Keratinocyte (primary cell): Measurements from ENCODE around the gene CAPSL. TPM values are rescaled to one million over a fixed set of nuclear protein-coding genes. Genes with fewer than 3 reads are reported as not detected.

Experiments
- DNase-seq: peaks from one replicate; pipeline ENCODE4 v3.0.0-alpha.2; 2011; ENCODE audit warnings: low read depth, missing footprints, low spot score
- FAIRE-seq: peaks from 2 replicates; lab custom pipeline; 2011; peaks lifted over from hg19 to GRCh38; lab: Jason Lieb, UNC
- H2AFZ ChIP-seq: 2 replicates; pipeline ENCODE4 v1.6.0; 2012; ENCODE audit warnings: low read length, control low read depth, inconsistent platforms; ENCODE audit not compliant: control insufficient read depth
- H3K27ac ChIP-seq: 2 replicates; pipeline ENCODE4 v1.5.1; 2011; ENCODE audit warnings: low read length; ENCODE audit not compliant: control insufficient read depth, insufficient read depth
- H3K27me3 ChIP-seq: 3 replicates; pipeline ENCODE4 v1.6.0; 2011; ENCODE audit warnings: low read length; ENCODE audit not compliant: control insufficient read depth, insufficient read depth; ENCODE audit errors: extremely low read depth
- H3K36me3 ChIP-seq, 2 experiments: 2 replicates in 1 of 2; 3 replicates in 1 of 2; pipeline ENCODE4 v1.5.1; 2011; ENCODE audit warnings: low read length in 2 of 2, mild to moderate bottlenecking in 1 of 2; ENCODE audit not compliant: control insufficient read depth in 2 of 2, insufficient read depth in 2 of 2; ENCODE audit errors: extremely low read depth in 1 of 2
- H3K4me1 ChIP-seq: 3 replicates; pipeline ENCODE4 v1.5.1; 2011; ENCODE audit warnings: low read length; ENCODE audit not compliant: control insufficient read depth, insufficient read depth; ENCODE audit errors: extremely low read depth
- H3K4me2 ChIP-seq: 3 replicates; pipeline ENCODE4 v1.6.0; 2011; ENCODE audit warnings: low read depth, low read length; ENCODE audit not compliant: control insufficient read depth, insufficient read depth; ENCODE audit errors: extremely low read depth
- H3K4me3 ChIP-seq, 3 experiments: fragments of 200-600 bp in 1 of 3; sonication (generic) in 1 of 3; 2 replicates in 2 of 3; 3 replicates in 1 of 3; pipeline ENCODE4 v1.5.1; 2011 to 2016; ENCODE audit warnings: low read length in 3 of 3, mild to moderate bottlenecking in 3 of 3, control low read depth in 2 of 3, inconsistent platforms in 1 of 3, low read depth in 1 of 3, mixed read lengths in 1 of 3, mixed run types in 1 of 3, moderate library complexity in 1 of 3; ENCODE audit not compliant: control insufficient read depth in 2 of 3, insufficient read depth in 2 of 3; ENCODE audit errors: extremely low read depth in 1 of 3
- H3K79me2 ChIP-seq: 2 replicates; pipeline ENCODE4 v1.6.0; 2012; ENCODE audit warnings: low read length; ENCODE audit not compliant: control insufficient read depth, insufficient read depth
- H3K9ac ChIP-seq: 3 replicates; pipeline ENCODE4 v1.6.0; 2011; ENCODE audit warnings: low read length; ENCODE audit not compliant: control insufficient read depth, insufficient read depth; ENCODE audit errors: extremely low read depth
- H3K9me1 ChIP-seq: 3 replicates; pipeline ENCODE4 v1.6.0; 2011; ENCODE audit warnings: low read length; ENCODE audit not compliant: control insufficient read depth, insufficient read depth; ENCODE audit errors: extremely low read depth
- H3K9me3 ChIP-seq: 2 replicates; pipeline ENCODE4 v1.5.1; 2012; ENCODE audit warnings: low read depth, low read length; ENCODE audit not compliant: control insufficient read depth
- H4K20me1 ChIP-seq: 3 replicates; pipeline ENCODE4 v1.6.0; 2011; ENCODE audit warnings: low read length; ENCODE audit not compliant: control insufficient read depth, insufficient read depth; ENCODE audit errors: extremely low read depth
- EZH2 ChIP-seq: IDR thresholded peaks from one replicate; pipeline ENCODE4 v1.6.1; 2012; ENCODE audit warnings: inconsistent platforms, mild to moderate bottlenecking, low read length, moderate library complexity
- dilution Hi-C: fragments of 300-500 bp; cut with MboI; formaldehyde crosslinking; loops from one replicate; pipeline ENCODE4 v1.7.0; 2020; ENCODE audit warnings: low sequenced_read_pairs; ENCODE audit not compliant: extremely low pct_ligation_motif_present
- polyA plus RNA-seq, 5 experiments: library from polyadenylated mRNA; depleted of rRNA in 3 of 5; stranded (reverse) in 3 of 5; stranded (forward) in 1 of 5; unstranded in 1 of 5; fragments of >200 nt; gene quantifications; 1 replicate in 1 of 5; 2 replicates in 3 of 5; 3 replicates in 1 of 5; pipeline versions ENCODE4 v1.2.1 to v1.2.3, GENCODE V29; 2011 to 2012; ENCODE audit warnings: missing spikeins in 2 of 5, low read depth in 1 of 5, low replicate concordance in 1 of 5
- TF ChIP-seq, protein P1 (sequence below), 3 experiments: IDR thresholded peaks in 1 of 3; conservative IDR thresholded peaks in 1 of 3; optimal IDR thresholded peaks in 1 of 3; 2 replicates in 2 of 3; 3 replicates in 1 of 3; pipeline versions ENCODE3 to v1.5.1; 2011; ENCODE audit warnings: low read length in 3 of 3, mild to moderate bottlenecking in 3 of 3, moderate library complexity in 2 of 3, control low read depth in 1 of 3, inconsistent platforms in 1 of 3; ENCODE audit not compliant: insufficient read depth in 2 of 3; ENCODE audit errors: extremely low read depth in 1 of 3

Gene CAPSL
- polyA plus RNA-seq, 1 donor (not counting 4 experiments of a cell fraction or from before 2014, with no cell fraction given), result not detected

DNA sequence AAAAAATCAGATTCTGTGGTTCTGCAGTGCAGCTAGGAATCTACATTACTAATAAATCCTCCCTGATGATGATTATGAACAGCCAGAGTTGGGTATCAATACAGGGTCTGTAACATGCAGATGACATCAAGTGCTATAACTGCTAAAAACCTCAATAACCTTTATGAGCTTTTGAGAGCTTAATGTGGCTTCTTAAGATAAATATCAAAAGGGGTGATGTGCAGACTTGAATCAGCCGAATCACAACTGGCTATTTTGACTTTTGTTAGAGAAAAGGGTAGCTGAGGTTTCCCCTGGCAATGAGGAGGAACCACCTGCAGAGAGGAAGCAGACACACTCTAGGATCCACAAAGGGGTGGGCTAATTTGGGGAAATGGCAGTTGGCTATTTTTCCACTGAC is 30.2 kb downstream of the CAPSL start:
- dilution Hi-C loops, result no loop called here
- H3K4me1 ChIP-seq, result no peaks in the 10 kb centered on the region
- no peaks in the 10 kb centered on the region for H4K20me1 ChIP-seq
- no peak overlapping the region for H3K27ac ChIP-seq
- no peaks in the 10 kb centered on the region for H3K9me3 ChIP-seq
- H3K9ac ChIP-seq, result no peak overlapping the region
- no peak overlapping the region for H3K4me2 ChIP-seq
- no peaks in the 10 kb centered on the region for H3K27me3 ChIP-seq
- no peak overlapping the region for H3K4me3 ChIP-seq
- no peaks in the 10 kb centered on the region for H3K9me1 ChIP-seq
- no peak for DNase-seq
- no peak for FAIRE-seq
- no peak overlapping the region for H2AFZ ChIP-seq
- no peaks in the 10 kb centered on the region for H3K36me3 ChIP-seq
- TF ChIP-seq EZH2, result no peak
- TF ChIP-seq, protein P1, sequence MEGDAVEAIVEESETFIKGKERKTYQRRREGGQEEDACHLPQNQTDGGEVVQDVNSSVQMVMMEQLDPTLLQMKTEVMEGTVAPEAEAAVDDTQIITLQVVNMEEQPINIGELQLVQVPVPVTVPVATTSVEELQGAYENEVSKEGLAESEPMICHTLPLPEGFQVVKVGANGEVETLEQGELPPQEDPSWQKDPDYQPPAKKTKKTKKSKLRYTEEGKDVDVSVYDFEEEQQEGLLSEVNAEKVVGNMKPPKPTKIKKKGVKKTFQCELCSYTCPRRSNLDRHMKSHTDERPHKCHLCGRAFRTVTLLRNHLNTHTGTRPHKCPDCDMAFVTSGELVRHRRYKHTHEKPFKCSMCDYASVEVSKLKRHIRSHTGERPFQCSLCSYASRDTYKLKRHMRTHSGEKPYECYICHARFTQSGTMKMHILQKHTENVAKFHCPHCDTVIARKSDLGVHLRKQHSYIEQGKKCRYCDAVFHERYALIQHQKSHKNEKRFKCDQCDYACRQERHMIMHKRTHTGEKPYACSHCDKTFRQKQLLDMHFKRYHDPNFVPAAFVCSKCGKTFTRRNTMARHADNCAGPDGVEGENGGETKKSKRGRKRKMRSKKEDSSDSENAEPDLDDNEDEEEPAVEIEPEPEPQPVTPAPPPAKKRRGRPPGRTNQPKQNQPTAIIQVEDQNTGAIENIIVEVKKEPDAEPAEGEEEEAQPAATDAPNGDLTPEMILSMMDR (optimal IDR thresholded peaks at IDR 0.05 in 1 of 3, IDR thresholded peaks at IDR 0.05 in 1 of 3, conservative IDR thresholded peaks at IDR 0.05 in 1 of 3; ENCODE audit: extremely low read depth in 1 of 3, insufficient read depth in 2 of 3, low read length in 3 of 3), result no peak
- no peaks in the 10 kb centered on the region for H3K79me2 ChIP-seq

DNA sequence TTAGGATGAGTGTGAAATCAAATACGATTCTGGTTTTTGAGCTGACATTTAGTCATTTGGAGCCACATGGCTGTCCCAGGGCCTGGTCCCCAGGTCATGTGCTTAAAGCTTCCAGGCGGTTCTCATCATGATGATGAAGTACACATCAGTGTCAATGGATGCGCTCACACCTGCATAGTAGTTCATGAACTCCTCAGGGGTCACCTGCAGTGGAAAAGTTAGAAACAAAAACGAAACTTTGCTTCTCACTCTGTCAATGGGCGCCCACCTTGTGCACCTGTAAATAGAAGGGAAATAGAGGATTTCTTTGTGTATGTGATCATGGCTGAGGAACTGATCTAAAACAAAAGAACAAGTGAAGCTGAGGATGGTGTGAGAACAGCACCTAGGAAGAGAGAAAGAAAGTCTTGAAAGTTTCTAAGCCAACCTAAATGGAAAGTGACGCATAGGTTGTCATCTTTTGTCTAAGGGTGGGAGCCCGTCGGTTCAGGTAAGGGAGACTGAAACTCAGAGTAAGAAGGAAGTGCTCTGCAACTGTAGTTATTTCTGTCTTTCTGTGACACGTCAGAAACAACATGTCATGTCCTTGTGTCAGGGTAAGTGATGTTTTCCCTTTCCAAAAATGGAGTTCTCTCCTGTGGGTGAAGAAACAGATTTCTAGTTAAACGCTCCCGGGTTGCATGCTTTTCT is 33.8 kb downstream of the CAPSL start:
- Histone ChIP-seq H3K4me1 (no peaks in the 10 kb centered on the region), H3K4me2 (no peak overlapping the region), H3K4me3 (no peak overlapping the region), H3K9me3 (no peaks in the 10 kb centered on the region), H3K27ac (no peak overlapping the region), H4K20me1 (no peaks in the 10 kb centered on the region), H2AFZ (no peak overlapping the region), H3K36me3 (no peaks in the 10 kb centered on the region), H3K27me3 (no peaks in the 10 kb centered on the region), H3K9ac (no peak overlapping the region), H3K9me1 (no peaks in the 10 kb centered on the region), H3K79me2 (no peaks in the 10 kb centered on the region)
- dilution Hi-C loops, result no loop called here
- no peak for TF ChIP-seq EZH2
- TF ChIP-seq, protein P1 (optimal IDR thresholded peaks at IDR 0.05 in 1 of 3, IDR thresholded peaks at IDR 0.05 in 1 of 3, conservative IDR thresholded peaks at IDR 0.05 in 1 of 3; ENCODE audit: extremely low read depth in 1 of 3, insufficient read depth in 2 of 3, low read length in 3 of 3), result no peak
- DNase-seq (no peak), FAIRE-seq (no peak)
